Gastroesophageal sphincter (tissue), 4 donors: ENCODE results near the gene KCNJ12. TPM values are rescaled to one million over a fixed set of nuclear protein-coding genes. Genes with fewer than 3 reads are reported as not detected.
"Not testable (repeated sequence)": the region's sequence is repeated elsewhere in the genome, so short reads cannot be mapped to it uniquely, and the experiment has no call there.

Source experiments
- ATAC-seq: fragments of 150-250 bp; one replicate; pipeline ENCODE4 v1.9.1; 2016; ENCODE audit warnings: mild to moderate bottlenecking, moderate library complexity
- H3K27ac ChIP-seq, 4 donors: fragments of 200-600 bp; sonication (generic) in 3 of 4; 1 replicate in 3 of 4; 2 replicates in 1 of 4; pipeline ENCODE4 v1.5.1; 2016 to 2019
- H3K27me3 ChIP-seq: fragments of 200-600 bp; sonication (generic); one replicate; pipeline ENCODE4 v1.5.1; 2019
- H3K36me3 ChIP-seq, 2 donors: fragments of 200-600 bp; sonication (generic); one replicate each; pipeline ENCODE4 v1.5.1; 2019; ENCODE audit warnings: control low read depth in 1 of 2
- H3K4me1 ChIP-seq, 3 donors: fragments of 200-600 bp; sonication (generic); 1 replicate in 2 of 3; 2 replicates in 1 of 3; pipeline ENCODE4 v1.5.1; 2016 to 2019; ENCODE audit warnings: control low read depth in 2 of 3
- H3K4me3 ChIP-seq, 2 donors: fragments of 200-600 bp; sonication (generic); one replicate each; pipeline ENCODE4 v1.5.1; 2019; ENCODE audit warnings: mild to moderate bottlenecking in 1 of 2, moderate library complexity in 1 of 2
- H3K9me3 ChIP-seq, 3 donors: fragments of 200-600 bp; sonication (generic); one replicate each; pipeline ENCODE4 v1.5.1; 2017 to 2019; ENCODE audit warnings: control low read depth in 2 of 3
- CTCF ChIP-seq, 4 experiments: fragments of 200-600 bp in 2 of 4; fragments of 450-650 bp in 2 of 4; sonication (generic) in 1 of 4; IDR thresholded peaks; one replicate each; pipeline ENCODE4 v1.5.1; 2017 to 2019; ENCODE audit warnings: antibody characterized with exemption in 4 of 4, mild to moderate bottlenecking in 2 of 4, moderate library complexity in 2 of 4
- EP300 ChIP-seq: sonication (generic); formaldehyde crosslinking; IDR thresholded peaks from one replicate; pipeline ENCODE4 v1.6.1; 2017; ENCODE audit warnings: antibody characterized with exemption, mild to moderate bottlenecking
- POLR2A ChIP-seq, 2 donors: fragments of 450-650 bp; IDR thresholded peaks; one replicate each; pipeline ENCODE4 v1.6.1; 2017; ENCODE audit warnings: antibody characterized with exemption in 2 of 2, mild to moderate bottlenecking in 2 of 2, moderate library complexity in 1 of 2
- POLR2AphosphoS5 ChIP-seq: sonication (generic); formaldehyde crosslinking; IDR thresholded peaks from one replicate; pipeline ENCODE4 v1.6.1; 2017; ENCODE audit warnings: antibody characterized with exemption
- WGBS, 2 donors: methylation state at CpG; one replicate each; pipeline ENCODE4 v1.1.5; 2018; ENCODE audit warnings: low coverage in 1 of 2; 5-methylcytosine and 5-hydroxymethylcytosine counted together
- total RNA-seq, 4 donors: library from RNA; depleted of rRNA; stranded (reverse); fragments of >200 nt; gene quantifications; one replicate each; pipeline ENCODE4 v1.1.0, GENCODE V29; 2016

KCNJ12 gene
- total RNA-seq = 1 to 10 TPM in 3 of 4 donors, under 1 TPM in 1; 0.78 to 3.1 (median 1.9) TPM

- WGBS, 2 donors = no CpG with 5 or more reads among the region's 82 CpGs
- H3K9me3 ChIP-seq = no peaks in the 10 kb centered on the region
- ATAC-seq = peak; percentile 28
- peak within 1 kb of the TSS in 2 of 4 donors; percentile 41 to 60 for H3K27ac ChIP-seq
- H3K4me1 ChIP-seq = peaks cover 0 to 45% (median 10%) of the 10 kb centered on the region in 3 donors
- peak within 1 kb of the TSS; percentile 25 to 61 for H3K4me3 ChIP-seq
- no peaks in the 10 kb centered on the region for H3K36me3 ChIP-seq
- TF ChIP-seq POLR2A (IDR thresholded peaks at IDR 0.05) (no peak), CTCF (IDR thresholded peaks at IDR 0.05) (no peak), EP300 (no peak), POLR2AphosphoS5 (no peak)
- peaks cover 60% of the 10 kb centered on the region for H3K27me3 ChIP-seq
These were observed at the start of gene KCNJ12 for GRCh38 chr17:21376081-21376758. TSS of gene KCNJ12 (plus strand) at chr17:21376357. CDS start at chr17:21415343, 38,986 bp downstream.

GRCh38 chr17:21327921-21328320 lies 48.2 kb upstream of the KCNJ12 start:
- H3K9me3 ChIP-seq, H3K27ac ChIP-seq, H3K27me3 ChIP-seq, ATAC-seq, H3K4me3 ChIP-seq, H3K4me1 ChIP-seq, H3K36me3 ChIP-seq: not testable (repeated sequence)
- WGBS, 2 donors = 50 to 85% methylated on average over 1 of the region's 1 CpG

GRCh38 chr17:21328778-21329177 lies 47.4 kb upstream of the KCNJ12 start:
- not testable (repeated sequence) for H3K4me1 ChIP-seq, H3K4me3 ChIP-seq, H3K27ac ChIP-seq, ATAC-seq, H3K27me3 ChIP-seq, H3K36me3 ChIP-seq, H3K9me3 ChIP-seq
- 60 to 74% methylated on average over 2 of the region's 2 CpGs for WGBS, 2 donors

- no peak for ATAC-seq
- H3K36me3 ChIP-seq = no peaks in the 10 kb centered on the region
- no peak for TF ChIP-seq POLR2A (IDR thresholded peaks at IDR 0.05)
- no peak for TF ChIP-seq EP300
- no peak for TF ChIP-seq CTCF (IDR thresholded peaks at IDR 0.05)
- TF ChIP-seq POLR2AphosphoS5 = no peak
- peaks cover 0 to 5% (median 0%) of the 10 kb centered on the region in 3 donors for H3K9me3 ChIP-seq
- 78 to 84% methylated on average over 7 to 8 of the region's 9 CpGs for WGBS, 2 donors
- no peaks in the 10 kb centered on the region for H3K27me3 ChIP-seq
- no peak overlapping the region for H3K4me3 ChIP-seq
- H3K27ac ChIP-seq = no peak overlapping the region
- no peaks in the 10 kb centered on the region for H3K4me1 ChIP-seq
These were observed 45.6 kb upstream of the KCNJ12 start for GRCh38 chr17:21330436-21331160.

- WGBS, 2 donors = 85 to 91% methylated on average over 2 to 3 of the region's 4 CpGs
- H3K27ac ChIP-seq, ATAC-seq, H3K27me3 ChIP-seq, H3K9me3 ChIP-seq, H3K4me1 ChIP-seq, H3K36me3 ChIP-seq, H3K4me3 ChIP-seq: not testable (repeated sequence)
These were observed 39.4 kb upstream of the KCNJ12 start for GRCh38 chr17:21336541-21337294.

- H3K9me3 ChIP-seq, H3K4me3 ChIP-seq, H3K4me1 ChIP-seq, H3K36me3 ChIP-seq, H3K27ac ChIP-seq, H3K27me3 ChIP-seq: not testable (repeated sequence)
- WGBS, 2 donors = 58 to 79% methylated on average over 5 to 7 of the region's 8 CpGs
- ATAC-seq = peak; percentile 12
These were observed 38.1 kb upstream of the KCNJ12 start for GRCh38 chr17:21337981-21338625.
